ENCODE measurements around the gene GPR180. TPM values are rescaled to one million over a fixed set of nuclear protein-coding genes. Genes with fewer than 3 reads are reported as not detected.

Gene GPR180
- total RNA-seq, 4 donors from 2014 or later: 0.37 to 4.9 (median 2.3) TPM

GRCh38 chr13:94560116-94560515 is 41.5 kb upstream of the GPR180 start:
- 57 to 65% methylated on average over 2 of the region's 2 CpGs for WGBS, 2 donors (ENCODE audit: low coverage in 1 of 2)
- H3K36me3 ChIP-seq: no peaks in the 10 kb centered on the region
- H3K27me3 ChIP-seq: no peaks in the 10 kb centered on the region
- no peaks in the 10 kb centered on the region for H3K4me1 ChIP-seq
- in situ Hi-C loops (cut with MboI; ENCODE audit: low pct_ligation_motif_present in 1 of 4, low pct_unique_long_range_greater_than_20kb in 1 of 4, low sequenced_read_pairs in 3 of 4) (no loop called here), intact Hi-C loops (cut with DNase I; ENCODE audit: low total_unique reads) (no loop called here)
- TF ChIP-seq EP300 (IDR thresholded peaks at IDR 0.05; ENCODE audit: low read depth) (no peak), POLR2A (IDR thresholded peaks at IDR 0.05) (no peak), CTCF (IDR thresholded peaks at IDR 0.05) (no peak), POLR2AphosphoS5 (IDR thresholded peaks at IDR 0.05) (no peak)
- no peak overlapping the region for H3K27ac ChIP-seq
- H3K4me3 ChIP-seq: no peak overlapping the region
- no peak for DNase-seq
- no peaks in the 10 kb centered on the region for H3K9me3 ChIP-seq

- no peak overlapping the region for H3K4me3 ChIP-seq
- in situ Hi-C loops (cut with MboI; ENCODE audit: low pct_ligation_motif_present in 1 of 4, low pct_unique_long_range_greater_than_20kb in 1 of 4, low sequenced_read_pairs in 3 of 4) (no loop called here), intact Hi-C loops (cut with DNase I; ENCODE audit: low total_unique reads) (no loop called here)
- H3K9me3 ChIP-seq: no peaks in the 10 kb centered on the region
- H3K27me3 ChIP-seq: no peaks in the 10 kb centered on the region
- H3K27ac ChIP-seq: no peak overlapping the region
- no peaks in the 10 kb centered on the region for H3K36me3 ChIP-seq
- TF ChIP-seq POLR2A (IDR thresholded peaks at IDR 0.05): no peak
- TF ChIP-seq CTCF (IDR thresholded peaks at IDR 0.05): no peak
- TF ChIP-seq POLR2AphosphoS5 (IDR thresholded peaks at IDR 0.05): no peak
- no peak for TF ChIP-seq EP300 (IDR thresholded peaks at IDR 0.05; ENCODE audit: low read depth)
- no peaks in the 10 kb centered on the region for H3K4me1 ChIP-seq
- DNase-seq: no peak
- 93 to 94% methylated on average over 3 of the region's 3 CpGs for WGBS, 2 donors (ENCODE audit: low coverage in 1 of 2)
Measured at GRCh38 chr13:94561126-94561525, 40.5 kb upstream of the GPR180 start.

DNA sequence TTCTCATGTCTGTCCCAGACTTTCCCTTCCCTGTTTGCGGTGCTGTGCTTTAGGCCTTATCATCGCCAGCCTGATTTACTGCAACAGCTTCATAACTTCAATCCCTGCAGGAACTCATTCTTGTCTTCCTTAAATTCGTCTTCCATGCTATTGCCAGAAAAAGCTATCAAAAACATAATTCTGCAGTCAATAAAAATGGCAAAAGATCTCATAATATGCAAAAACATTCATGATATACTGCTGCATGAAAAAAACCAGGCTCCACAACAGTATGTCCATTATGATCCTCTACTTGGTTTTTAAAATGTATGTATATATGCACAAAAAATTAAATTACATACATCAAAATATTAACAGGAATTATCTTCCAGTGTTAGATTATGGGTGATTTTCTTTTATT is 34.1 kb upstream of the GPR180 start:
- no peaks in the 10 kb centered on the region for H3K27me3 ChIP-seq
- no peaks in the 10 kb centered on the region for H3K9me3 ChIP-seq
- H3K36me3 ChIP-seq: peaks cover 0 to 11% (median 3%) of the 10 kb centered on the region in 4 donors
- in situ Hi-C loops (cut with MboI; ENCODE audit: low pct_ligation_motif_present in 1 of 4, low pct_unique_long_range_greater_than_20kb in 1 of 4, low sequenced_read_pairs in 3 of 4): no loop called here
- no peaks in the 10 kb centered on the region for H3K4me1 ChIP-seq
- WGBS, 2 donors (ENCODE audit: low coverage in 1 of 2): 94% methylated on average over 3 of the region's 3 CpGs
- no peak for TF ChIP-seq POLR2A (IDR thresholded peaks at IDR 0.05)
- no peak for TF ChIP-seq POLR2AphosphoS5 (IDR thresholded peaks at IDR 0.05)
- no peak for TF ChIP-seq CTCF (IDR thresholded peaks at IDR 0.05)
- TF ChIP-seq EP300 (IDR thresholded peaks at IDR 0.05; ENCODE audit: low read depth): no peak
- no peak overlapping the region for H3K27ac ChIP-seq
- DNase-seq: no peak
- intact Hi-C loops (cut with DNase I; ENCODE audit: low total_unique reads): no loop called here
- H3K4me3 ChIP-seq: no peak overlapping the region

GRCh38 chr13:94568443-94568842 is 33.2 kb upstream of the GPR180 start:
- H3K27ac ChIP-seq: no peak overlapping the region
- intact Hi-C loops (cut with DNase I; ENCODE audit: low total_unique reads): no loop called here
- no peaks in the 10 kb centered on the region for H3K27me3 ChIP-seq
- TF ChIP-seq POLR2A (IDR thresholded peaks at IDR 0.05) (no peak), EP300 (IDR thresholded peaks at IDR 0.05; ENCODE audit: low read depth) (no peak), CTCF (IDR thresholded peaks at IDR 0.05) (no peak), POLR2AphosphoS5 (IDR thresholded peaks at IDR 0.05) (no peak)
- H3K4me3 ChIP-seq: no peak overlapping the region
- DNase-seq: no peak
- in situ Hi-C loops (cut with MboI; ENCODE audit: low pct_ligation_motif_present in 1 of 4, low pct_unique_long_range_greater_than_20kb in 1 of 4, low sequenced_read_pairs in 3 of 4): no loop called here
- no peaks in the 10 kb centered on the region for H3K9me3 ChIP-seq
- H3K36me3 ChIP-seq: peaks cover 0 to 20% (median 7%) of the 10 kb centered on the region in 4 donors
- no peaks in the 10 kb centered on the region for H3K4me1 ChIP-seq
- WGBS, 2 donors (ENCODE audit: low coverage in 1 of 2): 96 to 100% methylated on average over 1 of the region's 1 CpG

Measured in transverse colon (tissue), 4 donors.